ENCODE measurements around the gene ADAM8.

DNA sequence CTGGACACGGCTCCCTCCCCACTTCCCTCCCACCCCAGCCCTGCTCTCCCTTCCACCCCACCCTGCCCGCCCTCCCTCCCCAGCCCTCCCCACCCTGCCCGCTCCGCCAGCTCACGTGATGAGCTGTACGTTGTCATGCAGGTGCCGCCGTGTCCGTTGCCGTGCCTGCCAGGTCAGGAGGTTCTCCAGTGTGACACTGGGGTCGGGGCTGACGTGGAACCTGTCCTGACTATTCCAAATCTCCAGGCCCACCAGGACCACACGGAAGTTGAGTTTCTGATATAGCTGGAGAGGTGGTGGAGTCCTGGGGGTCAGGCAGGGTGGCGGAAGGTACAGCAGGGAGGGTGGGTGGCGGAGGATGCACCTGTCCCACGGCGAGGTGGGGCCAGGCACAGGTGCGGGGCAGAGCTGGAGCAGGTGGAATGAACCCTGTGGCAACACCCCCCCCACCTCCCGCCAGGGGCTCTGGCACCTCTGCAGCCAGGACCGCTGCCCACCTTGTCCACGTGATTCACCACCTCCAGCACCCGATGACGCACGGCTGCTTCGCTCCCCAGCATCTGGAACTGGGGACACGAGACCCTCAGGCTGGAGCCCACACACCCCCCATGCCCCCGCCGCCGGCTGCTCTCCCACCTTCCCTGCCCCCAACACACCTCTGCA is 4.2 kb downstream of the ADAM8 start:
- TF ChIP-seq POLR2A (IDR thresholded peaks at IDR 0.05) (no peak), CTCF (IDR thresholded peaks at IDR 0.05) (no peak)
